Neural progenitor cell (in vitro differentiated cells): ENCODE measurements around the gene NLRP11.

Source experiments
- CTCF ChIP-seq: fragments of 200-600 bp; sonication (generic); IDR thresholded peaks from 2 replicates; pipeline ENCODE4 v1.5.1; 2017; ENCODE audit warnings: antibody characterized with exemption, mild to moderate bottlenecking
- EZH2 ChIP-seq: fragments of 200-600 bp; sonication (generic); IDR thresholded peaks from 2 replicates; pipeline ENCODE4 v1.6.1; 2017; ENCODE audit warnings: antibody characterized with exemption, mild to moderate bottlenecking, moderate library complexity

- TF ChIP-seq EZH2: no peak
- TF ChIP-seq CTCF: no peak
Measured at GRCh38 chr19:55778331-55778730, 53.5 kb downstream of the NLRP11 start.
